Neuronal stem cell (in vitro differentiated cells): Measurements from ENCODE around the gene CD300LF. TPM values are rescaled to one million over a fixed set of nuclear protein-coding genes. Genes with fewer than 3 reads are reported as not detected.
A peak's percentile ranks its signal among the peaks of the same experiment; 100 is the strongest.

ENCODE experiments used
- DNase-seq: peaks from one replicate; pipeline ENCODE4 v3.0.0-alpha.2; 2013; ENCODE audit warnings: low spot score
- H2AFZ ChIP-seq: one replicate; pipeline ENCODE4 v1.6.1; 2013; ENCODE audit warnings: mild to moderate bottlenecking, low read length, inconsistent platforms
- H2AK5ac ChIP-seq: 2 replicates; pipeline ENCODE4 v1.6.1; 2013; ENCODE audit warnings: low read depth, mild to moderate bottlenecking, inconsistent platforms, low read length, moderate library complexity, mixed read lengths
- H2BK120ac ChIP-seq: 2 replicates; pipeline ENCODE4 v1.6.1; 2013; ENCODE audit warnings: low read depth, mild to moderate bottlenecking, inconsistent platforms, low read length, moderate library complexity, mixed read lengths
- H2BK12ac ChIP-seq: one replicate; pipeline ENCODE4 v1.6.1; 2013; ENCODE audit warnings: low read length, inconsistent platforms
- H2BK15ac ChIP-seq: 2 replicates; pipeline ENCODE4 v1.6.1; 2013; ENCODE audit warnings: mild to moderate bottlenecking, low read length, inconsistent platforms, mixed read lengths
- H2BK5ac ChIP-seq: one replicate; pipeline ENCODE4 v1.6.1; 2013; ENCODE audit warnings: inconsistent platforms, mild to moderate bottlenecking, low read length, moderate library complexity
- H3K14ac ChIP-seq: one replicate; pipeline ENCODE4 v1.6.1; 2013; ENCODE audit warnings: low read length, inconsistent platforms
- H3K18ac ChIP-seq: 2 replicates; pipeline ENCODE4 v1.6.1; 2013; ENCODE audit warnings: low read length, inconsistent platforms
- H3K23ac ChIP-seq: 2 replicates; pipeline ENCODE4 v1.6.1; 2013; ENCODE audit warnings: low read depth, mild to moderate bottlenecking, mixed read lengths, low read length, inconsistent platforms; ENCODE audit not compliant: poor library complexity
- H3K27ac ChIP-seq: replicated peaks from 3 replicates; pipeline ENCODE4 v1.5.1; 2013; ENCODE audit warnings: low read length, inconsistent platforms
- H3K27me3 ChIP-seq, 3 experiments: 2 replicates each; pipeline ENCODE4 v1.6.1; 2013; ENCODE audit warnings: low read length in 3 of 3, mild to moderate bottlenecking in 2 of 3, inconsistent platforms in 1 of 3, low read depth in 1 of 3, mixed read lengths in 1 of 3, moderate library complexity in 1 of 3; ENCODE audit not compliant: control insufficient read depth in 3 of 3, insufficient read depth in 3 of 3
- H3K36me3 ChIP-seq, 2 donors: replicated peaks in 1 of 2; 2 replicates each; pipeline ENCODE4 v1.6.1; 2013; ENCODE audit warnings: low read length in 2 of 2; ENCODE audit not compliant: control insufficient read depth in 2 of 2, insufficient read depth in 2 of 2
- H3K4ac ChIP-seq: 2 replicates; pipeline ENCODE4 v1.6.1; 2013; ENCODE audit warnings: inconsistent platforms, mild to moderate bottlenecking, low read length, moderate library complexity
- H3K4me1 ChIP-seq, 2 donors: 1 replicate in 1 of 2; 2 replicates in 1 of 2; pipeline ENCODE4 v1.6.1; 2013; ENCODE audit warnings: low read length in 2 of 2, low read depth in 1 of 2; ENCODE audit not compliant: control insufficient read depth in 2 of 2, insufficient read depth in 1 of 2
- H3K4me2 ChIP-seq: one replicate; pipeline ENCODE4 v1.6.1; 2013; ENCODE audit warnings: mild to moderate bottlenecking, low read length, inconsistent platforms; ENCODE audit not compliant: insufficient read depth, poor library complexity, severe bottlenecking
- H3K4me3 ChIP-seq, 2 donors: 2 replicates each; pipeline ENCODE4 v1.5.1; 2013; ENCODE audit warnings: low read length in 2 of 2, mild to moderate bottlenecking in 2 of 2, inconsistent platforms in 1 of 2, moderate library complexity in 1 of 2
- H3K79me1 ChIP-seq: one replicate; pipeline ENCODE4 v1.6.1; 2013; ENCODE audit warnings: low read depth, mild to moderate bottlenecking, inconsistent platforms, low read length, moderate library complexity
- H3K9ac ChIP-seq: one replicate; pipeline ENCODE4 v1.6.1; 2013; ENCODE audit warnings: mild to moderate bottlenecking, low read depth, low read length, inconsistent platforms; ENCODE audit not compliant: poor library complexity
- H3K9me3 ChIP-seq, 2 donors: replicated peaks in 1 of 2; 2 replicates each; pipeline versions ENCODE3 to v1.6.1; 2013; ENCODE audit warnings: low read length in 2 of 2, mild to moderate bottlenecking in 2 of 2, inconsistent platforms in 1 of 2, low read depth in 1 of 2, mixed read lengths in 1 of 2, moderate library complexity in 1 of 2; ENCODE audit not compliant: control insufficient read depth in 2 of 2, insufficient read depth in 1 of 2
- H4K8ac ChIP-seq: one replicate; pipeline ENCODE4 v1.6.1; 2013; ENCODE audit warnings: low read depth, mild to moderate bottlenecking, inconsistent platforms, low read length, moderate library complexity
- H4K91ac ChIP-seq: one replicate; pipeline ENCODE4 v1.6.1; 2013; ENCODE audit warnings: low read length, low read depth, mild to moderate bottlenecking, inconsistent platforms; ENCODE audit not compliant: poor library complexity
- WGBS, 2 donors: extraction: QIAGEN DNeasy Blood & Tissue Kit; methylation state at CpG; one replicate each; pipeline ENCODE4 v1.1.7; 2013; ENCODE audit warnings: missing lambda C conversion rate in 2 of 2, mixed read lengths in 1 of 2; ENCODE audit not compliant: insufficient read length in 2 of 2, insufficient replicate concordance in 1 of 2; ENCODE audit errors: extremely low coverage in 2 of 2; 5-methylcytosine and 5-hydroxymethylcytosine counted together
- polyA plus RNA-seq, 2 experiments: library from polyadenylated mRNA; stranded (reverse); fragments of 200-250 nt; gene quantifications; one replicate each; pipeline ENCODE4 v1.2.3, GENCODE V29; 2013

Gene CD300LF
- polyA plus RNA-seq (2013, experiment 1 of 2) = not detected
- not detected for polyA plus RNA-seq (2013, experiment 2 of 2)

- Histone ChIP-seq H3K36me3 (no peaks in the 10 kb centered on the region), H3K23ac (no peak within 1 kb of the TSS), H3K79me1 (no peaks in the 10 kb centered on the region), H3K18ac (no peak within 1 kb of the TSS), H4K8ac (no peak within 1 kb of the TSS), H2BK12ac (no peak within 1 kb of the TSS), H2BK15ac (no peak within 1 kb of the TSS), H3K4ac (no peak within 1 kb of the TSS), H3K14ac (no peak within 1 kb of the TSS), H3K27me3 (peaks cover 0 to 24% (median 0%) of the 10 kb centered on the region in 3 experiments), H3K4me3 (no peak within 1 kb of the TSS), H3K9ac (no peak within 1 kb of the TSS), H3K4me2 (no peak within 1 kb of the TSS), H2AK5ac (no peak within 1 kb of the TSS), H2BK5ac (no peak within 1 kb of the TSS), H3K4me1 (no peaks in the 10 kb centered on the region), H4K91ac (no peak within 1 kb of the TSS), H3K27ac (no peak within 1 kb of the TSS), H2AFZ (no peak within 1 kb of the TSS), H2BK120ac (no peak within 1 kb of the TSS), H3K9me3 (no peaks in the 10 kb centered on the region)
- DNase-seq = no peak
- no CpG with 5 or more reads among the region's 8 CpGs for WGBS, 2 donors
Observed at GRCh38 chr17:74712756-74713155, at the start of gene CD300LF. Gene CD300LF, minus strand, starts transcription at chr17:74712923. Its CDS starts 57 bp downstream, at chr17:74712866.

GRCh38 chr17:74761931-74762330 is 49.2 kb upstream of the CD300LF start:
- peak overlapping the region; percentile 71 for H3K23ac ChIP-seq
- no peak overlapping the region for H4K91ac ChIP-seq
- peak overlapping the region; percentile 76 for H3K18ac ChIP-seq
- no peak overlapping the region for H3K9ac ChIP-seq
- H2AK5ac ChIP-seq = peak overlapping the region; percentile 76
- H2BK15ac ChIP-seq = peak overlapping the region; percentile 92
- no peak overlapping the region for H2BK12ac ChIP-seq
- H2BK120ac ChIP-seq = no peak overlapping the region
- H3K4me2 ChIP-seq = no peak overlapping the region
- H3K4me1 ChIP-seq = peaks cover 49 to 63% of the 10 kb centered on the region in 2 donors
- H2AFZ ChIP-seq = no peak overlapping the region
- peaks cover 22% of the 10 kb centered on the region for H3K79me1 ChIP-seq
- no peak overlapping the region for H3K4me3 ChIP-seq
- no peak overlapping the region for H3K14ac ChIP-seq
- no peaks in the 10 kb centered on the region for H3K9me3 ChIP-seq
- H4K8ac ChIP-seq = no peak overlapping the region
- peaks cover 2 to 16% of the 10 kb centered on the region in 2 donors for H3K36me3 ChIP-seq
- H3K27me3 ChIP-seq = no peaks in the 10 kb centered on the region
- WGBS, 2 donors = no CpG with 5 or more reads among the region's 11 CpGs
- H3K4ac ChIP-seq = no peak overlapping the region
- DNase-seq = no peak
- H3K27ac ChIP-seq = no peak overlapping the region
- H2BK5ac ChIP-seq = peak overlapping the region; percentile 87

GRCh38 chr17:74761419-74761818 is 48.7 kb upstream of the CD300LF start:
- Histone ChIP-seq H3K27ac (peak overlapping the region; percentile 86), H3K14ac (no peak overlapping the region), H3K4me2 (no peak overlapping the region), H3K23ac (no peak overlapping the region), H2BK120ac (peak overlapping the region; percentile 62), H2BK12ac (peak overlapping the region; percentile 95), H3K4ac (no peak overlapping the region), H3K4me3 (no peak overlapping the region), H3K79me1 (peaks cover 22% of the 10 kb centered on the region), H3K36me3 (peaks cover 2 to 13% of the 10 kb centered on the region in 2 donors), H2AFZ (no peak overlapping the region), H2BK5ac (peak overlapping the region; percentile 88), H4K8ac (no peak overlapping the region), H2BK15ac (peak overlapping the region; percentile 87), H3K9me3 (no peaks in the 10 kb centered on the region), H2AK5ac (peak overlapping the region; percentile 76), H3K4me1 (peaks cover 49 to 64% of the 10 kb centered on the region in 2 donors), H3K27me3 (no peaks in the 10 kb centered on the region), H4K91ac (no peak overlapping the region), H3K9ac (peak overlapping the region; percentile 34), H3K18ac (peak overlapping the region; percentile 95)
- DNase-seq = no peak
- no CpG with 5 or more reads among the region's 5 CpGs for WGBS, 2 donors

- H3K4me3 ChIP-seq = no peak overlapping the region
- no peak for DNase-seq
Observed at GRCh38 chr17:74760404-74761105, 47.8 kb upstream of the CD300LF start.

More at GRCh38 chr17:74760404-74761105, 47.8 kb upstream of the CD300LF start:
- H2AK5ac ChIP-seq = peak overlapping the region; percentile 76
- H3K23ac ChIP-seq = peak overlapping the region; percentile 35
- peak overlapping the region; percentile 68 for H3K9ac ChIP-seq
- H3K27me3 ChIP-seq = no peaks in the 10 kb centered on the region
- H4K91ac ChIP-seq = no peak overlapping the region
- peak overlapping the region; percentile 4 for H2AFZ ChIP-seq
- H3K4me2 ChIP-seq = peak overlapping the region; percentile 43
- peak overlapping the region; percentile 62 for H2BK120ac ChIP-seq
- no peak overlapping the region for H3K14ac ChIP-seq
- peak overlapping the region; percentile 87 for H2BK15ac ChIP-seq
- peak overlapping the region; percentile 86 for H3K27ac ChIP-seq
- peak overlapping the region; percentile 95 for H3K18ac ChIP-seq
- H2BK12ac ChIP-seq = peak overlapping the region; percentile 95
- WGBS, 2 donors = no CpG with 5 or more reads among the region's 7 CpGs
- peak overlapping the region; percentile 88 for H2BK5ac ChIP-seq
- H3K4me1 ChIP-seq = peaks cover 49 to 64% of the 10 kb centered on the region in 2 donors
- peaks cover 2 to 6% of the 10 kb centered on the region in 2 donors for H3K36me3 ChIP-seq
- peak overlapping the region; percentile 47 for H3K4ac ChIP-seq
- H3K9me3 ChIP-seq = no peaks in the 10 kb centered on the region
- no peak overlapping the region for H4K8ac ChIP-seq
- H3K79me1 ChIP-seq = peaks cover 22% of the 10 kb centered on the region
